T-helper 9 cell (primary cell): ENCODE measurements around the gene SDK2.

Experiments
- DNase-seq: peaks from one replicate; pipeline ENCODE4 v3.0.0-alpha.2; 2020

SDK2 gene

GRCh38 chr17:73630965-73631595, 13.2 kb downstream of the SDK2 start:
- DNase-seq, result no peak

- DNase-seq, result no peak
Observed at GRCh38 chr17:73630531-73630930, 13.7 kb downstream of the SDK2 start.

- no peak for DNase-seq
Observed at GRCh38 chr17:73628642-73629552, 15.3 kb downstream of the SDK2 start.

GRCh38 chr17:73625991-73626673, 18.1 kb downstream of the SDK2 start:
- no peak for DNase-seq

- no peak for DNase-seq
Observed at GRCh38 chr17:73625006-73625405, 19.2 kb downstream of the SDK2 start.

GRCh38 chr17:73624496-73624988, 19.7 kb downstream of the SDK2 start:
- no peak for DNase-seq

GRCh38 chr17:73623818-73624217, 20.4 kb downstream of the SDK2 start:
- DNase-seq, result no peak

GRCh38 chr17:73623247-73623646, 21.0 kb downstream of the SDK2 start:
- no peak for DNase-seq

GRCh38 chr17:73622381-73622780, 21.9 kb downstream of the SDK2 start:
- DNase-seq, result no peak

- DNase-seq, result no peak
Observed at GRCh38 chr17:73621685-73622084, 22.6 kb downstream of the SDK2 start.

GRCh38 chr17:73620414-73620813, 23.8 kb downstream of the SDK2 start:
- DNase-seq, result no peak

GRCh38 chr17:73617501-73617900, 26.7 kb downstream of the SDK2 start:
- DNase-seq, result no peak

GRCh38 chr17:73616873-73617404, 27.3 kb downstream of the SDK2 start:
- no peak for DNase-seq

GRCh38 chr17:73616120-73616872, 27.9 kb downstream of the SDK2 start:
- DNase-seq, result no peak

GRCh38 chr17:73614256-73614655, 30.0 kb downstream of the SDK2 start:
- no peak for DNase-seq

- DNase-seq, result no peak
Observed at GRCh38 chr17:73613271-73614233, 30.7 kb downstream of the SDK2 start.

- DNase-seq, result no peak
Observed at GRCh38 chr17:73612031-73612472, 32.2 kb downstream of the SDK2 start.

GRCh38 chr17:73611630-73612029, 32.6 kb downstream of the SDK2 start:
- DNase-seq, result no peak

GRCh38 chr17:73610331-73610911, 33.8 kb downstream of the SDK2 start:
- DNase-seq, result no peak

GRCh38 chr17:73609758-73610157, 34.5 kb downstream of the SDK2 start:
- DNase-seq, result no peak

GRCh38 chr17:73609060-73609459, 35.2 kb downstream of the SDK2 start:
- DNase-seq, result no peak
